ENCODE measurements around the gene PALM.

Gene PALM

GRCh38 chr19:751501-752341 lies 43.0 kb downstream of the PALM start:
- TF ChIP-seq, protein P1, sequence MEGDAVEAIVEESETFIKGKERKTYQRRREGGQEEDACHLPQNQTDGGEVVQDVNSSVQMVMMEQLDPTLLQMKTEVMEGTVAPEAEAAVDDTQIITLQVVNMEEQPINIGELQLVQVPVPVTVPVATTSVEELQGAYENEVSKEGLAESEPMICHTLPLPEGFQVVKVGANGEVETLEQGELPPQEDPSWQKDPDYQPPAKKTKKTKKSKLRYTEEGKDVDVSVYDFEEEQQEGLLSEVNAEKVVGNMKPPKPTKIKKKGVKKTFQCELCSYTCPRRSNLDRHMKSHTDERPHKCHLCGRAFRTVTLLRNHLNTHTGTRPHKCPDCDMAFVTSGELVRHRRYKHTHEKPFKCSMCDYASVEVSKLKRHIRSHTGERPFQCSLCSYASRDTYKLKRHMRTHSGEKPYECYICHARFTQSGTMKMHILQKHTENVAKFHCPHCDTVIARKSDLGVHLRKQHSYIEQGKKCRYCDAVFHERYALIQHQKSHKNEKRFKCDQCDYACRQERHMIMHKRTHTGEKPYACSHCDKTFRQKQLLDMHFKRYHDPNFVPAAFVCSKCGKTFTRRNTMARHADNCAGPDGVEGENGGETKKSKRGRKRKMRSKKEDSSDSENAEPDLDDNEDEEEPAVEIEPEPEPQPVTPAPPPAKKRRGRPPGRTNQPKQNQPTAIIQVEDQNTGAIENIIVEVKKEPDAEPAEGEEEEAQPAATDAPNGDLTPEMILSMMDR (IDR thresholded peaks at IDR 0.05; ENCODE audit: low read length, missing control alignments), result no peak
- peak; percentile 69 for DNase-seq (ENCODE audit: low read depth)
- no peak overlapping the region for H3K4me3 ChIP-seq (replicated peaks; ENCODE audit: low read depth, low read length)

- DNase-seq (ENCODE audit: low read depth), result peak; percentile 74
- TF ChIP-seq, protein P1 (IDR thresholded peaks at IDR 0.05; ENCODE audit: low read length, missing control alignments), result no peak
- no peak overlapping the region for H3K4me3 ChIP-seq (replicated peaks; ENCODE audit: low read depth, low read length)
Measured at GRCh38 chr19:752652-753517, 44.1 kb downstream of the PALM start.

- TF ChIP-seq, protein P1 (IDR thresholded peaks at IDR 0.05; ENCODE audit: low read length, missing control alignments), result no peak
- no peak overlapping the region for H3K4me3 ChIP-seq (replicated peaks; ENCODE audit: low read depth, low read length)
- no peak for DNase-seq (ENCODE audit: low read depth)
Measured at GRCh38 chr19:754530-754929, 45.8 kb downstream of the PALM start.

- no peak for DNase-seq (ENCODE audit: low read depth)
- no peak overlapping the region for H3K4me3 ChIP-seq (replicated peaks; ENCODE audit: low read depth, low read length)
- TF ChIP-seq, protein P1 (IDR thresholded peaks at IDR 0.05; ENCODE audit: low read length, missing control alignments), result no peak
Measured at GRCh38 chr19:755063-755462, 46.3 kb downstream of the PALM start.

- H3K4me3 ChIP-seq (replicated peaks; ENCODE audit: low read depth, low read length), result no peak overlapping the region
- peak; percentile 35 for DNase-seq (ENCODE audit: low read depth)
- TF ChIP-seq, protein P1 (IDR thresholded peaks at IDR 0.05; ENCODE audit: low read length, missing control alignments), result no peak
Measured at GRCh38 chr19:756236-756635, 47.5 kb downstream of the PALM start.

DNA sequence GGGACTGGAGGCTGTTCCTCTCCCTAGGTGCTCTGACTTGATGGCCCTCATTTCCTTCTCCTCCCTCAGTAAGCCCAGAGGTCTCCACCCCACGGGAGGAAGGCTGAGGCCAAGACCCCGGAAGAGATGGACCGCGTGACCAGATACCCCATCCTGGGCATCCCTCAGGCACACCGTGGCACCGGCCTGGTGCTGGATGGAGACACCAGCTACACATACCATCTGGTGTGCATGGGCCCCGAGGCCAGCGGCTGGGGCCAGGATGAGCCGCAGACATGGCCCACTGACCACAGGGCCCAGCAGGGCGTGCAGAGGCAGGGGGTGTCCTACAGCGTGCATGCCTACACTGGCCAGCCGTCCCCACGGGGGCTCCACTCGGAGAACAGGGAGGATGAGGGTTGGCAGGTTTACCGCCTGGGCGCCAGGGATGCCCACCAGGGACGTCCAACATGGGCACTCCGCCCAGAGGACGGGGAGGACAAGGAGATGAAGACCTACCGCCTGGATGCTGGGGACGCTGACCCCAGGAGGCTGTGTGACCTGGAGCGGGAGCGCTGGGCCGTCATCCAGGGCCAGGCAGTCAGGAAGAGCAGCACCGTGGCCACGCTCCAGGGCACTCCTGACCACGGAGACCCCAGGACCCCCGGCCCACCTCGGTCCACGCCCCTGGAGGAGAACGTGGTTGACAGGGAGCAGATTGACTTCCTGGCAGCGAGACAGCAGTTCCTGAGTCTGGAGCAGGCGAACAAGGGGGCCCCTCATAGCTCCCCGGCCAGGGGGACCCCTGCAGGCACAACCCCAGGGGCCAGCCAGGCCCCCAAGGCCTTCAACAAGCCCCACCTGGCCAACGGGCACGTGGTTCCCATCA lies 48.3 kb downstream of the PALM start:
- no peak overlapping the region for H3K4me3 ChIP-seq (replicated peaks; ENCODE audit: low read depth, low read length)
- DNase-seq (ENCODE audit: low read depth), result no peak
- TF ChIP-seq, protein P1 (IDR thresholded peaks at IDR 0.05; ENCODE audit: low read length, missing control alignments), result no peak

All from fibroblast of pulmonary artery (primary cell).